HUES48 (cell line): ENCODE data around the gene ABCC12.

ENCODE experiments used
- H3K27ac ChIP-seq: one replicate; pipeline ENCODE4 v1.7.0; 2013; ENCODE audit warnings: low read depth, low read length, inconsistent platforms
- H3K27me3 ChIP-seq: 2 replicates; pipeline ENCODE4 v1.6.1; 2013; ENCODE audit warnings: mild to moderate bottlenecking, low read length; ENCODE audit not compliant: control insufficient read depth, insufficient read depth
- H3K36me3 ChIP-seq: 2 replicates; pipeline ENCODE4 v1.6.1; 2013; ENCODE audit warnings: low read length; ENCODE audit not compliant: control insufficient read depth, insufficient read depth
- H3K4me1 ChIP-seq: 2 replicates; pipeline ENCODE4 v1.6.1; 2013; ENCODE audit warnings: mild to moderate bottlenecking, low read length; ENCODE audit not compliant: control insufficient read depth, insufficient read depth
- H3K4me3 ChIP-seq: 2 replicates; pipeline ENCODE4 v1.5.1; 2013; ENCODE audit warnings: mild to moderate bottlenecking, low read depth, low read length
- H3K9ac ChIP-seq: 2 replicates; pipeline ENCODE4 v1.6.1; 2013; ENCODE audit warnings: mild to moderate bottlenecking, low read depth, low read length, moderate library complexity
- H3K9me3 ChIP-seq: 2 replicates; pipeline ENCODE4 v1.6.1; 2013; ENCODE audit warnings: low read length; ENCODE audit not compliant: control insufficient read depth, insufficient read depth

ABCC12 gene

DNA sequence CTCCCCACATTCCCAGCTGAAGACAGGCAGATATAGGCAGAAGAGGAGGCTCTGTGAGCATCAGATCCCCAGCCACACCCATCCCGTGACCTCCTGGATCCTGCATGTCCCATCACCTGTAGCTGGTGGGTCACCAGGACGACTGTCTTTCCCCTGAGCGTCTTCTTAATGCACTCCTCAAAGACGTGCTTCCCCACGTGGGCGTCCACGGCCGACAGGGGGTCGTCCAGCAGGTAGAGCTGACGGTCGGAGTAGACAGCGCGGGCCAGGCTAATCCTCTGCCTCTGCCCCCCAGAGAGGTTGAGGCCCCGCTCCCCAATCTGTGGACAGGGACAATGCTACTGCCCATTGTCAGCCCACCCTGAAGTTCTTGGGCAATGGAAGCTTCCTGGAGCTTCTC is 40.5 kb downstream of the ABCC12 start:
- Histone ChIP-seq H3K27me3 (no peaks in the 10 kb centered on the region), H3K4me3 (no peak overlapping the region), H3K4me1 (no peaks in the 10 kb centered on the region), H3K9ac (no peak overlapping the region), H3K9me3 (no peaks in the 10 kb centered on the region), H3K27ac (no peak overlapping the region), H3K36me3 (no peaks in the 10 kb centered on the region)

DNA sequence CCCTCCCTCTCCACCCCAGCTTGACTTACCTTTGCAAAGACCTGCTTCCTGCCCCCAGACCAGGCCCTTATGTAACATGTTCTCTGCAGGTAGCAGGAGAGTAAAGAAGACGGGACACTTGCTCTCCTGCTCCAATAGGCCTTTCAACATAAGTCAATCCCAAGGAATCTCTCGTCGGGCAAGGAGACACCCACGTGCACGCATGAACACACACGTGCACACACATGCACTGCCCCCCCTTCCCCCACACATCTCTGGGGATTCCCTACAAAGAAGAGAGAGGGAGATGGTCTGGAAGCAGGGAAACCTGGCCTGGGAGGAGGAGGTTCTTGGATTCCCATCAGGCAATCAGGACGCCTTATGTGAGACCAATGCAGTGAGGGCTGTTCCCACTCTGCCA is 41.4 kb downstream of the ABCC12 start:
- no peaks in the 10 kb centered on the region for H3K27me3 ChIP-seq
- no peak overlapping the region for H3K9ac ChIP-seq
- no peak overlapping the region for H3K27ac ChIP-seq
- no peak overlapping the region for H3K4me3 ChIP-seq
- no peaks in the 10 kb centered on the region for H3K4me1 ChIP-seq
- H3K9me3 ChIP-seq = no peaks in the 10 kb centered on the region
- H3K36me3 ChIP-seq = no peaks in the 10 kb centered on the region

DNA sequence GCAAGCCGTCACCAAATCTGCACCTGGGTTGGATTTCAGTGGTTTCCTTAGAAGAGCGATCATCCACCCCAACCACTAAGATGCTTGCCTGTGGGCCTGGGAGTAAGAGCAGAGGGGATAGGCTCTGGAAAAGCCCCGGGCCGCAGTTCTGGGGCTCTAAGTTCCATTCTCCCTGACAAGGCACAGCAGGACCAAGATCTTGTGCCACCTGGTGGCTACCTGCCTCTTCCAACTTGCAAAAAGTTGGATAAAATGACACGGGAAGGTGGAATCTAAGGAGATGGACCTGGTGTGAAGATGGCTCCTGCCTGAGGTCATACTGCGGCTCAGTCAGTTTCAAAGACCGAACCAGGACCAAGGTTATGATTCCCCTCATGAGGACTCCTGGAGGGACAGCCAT is 42.3 kb downstream of the ABCC12 start:
- H3K9ac ChIP-seq = no peak overlapping the region
- no peak overlapping the region for H3K27ac ChIP-seq
- H3K4me1 ChIP-seq = no peaks in the 10 kb centered on the region
- H3K27me3 ChIP-seq = no peaks in the 10 kb centered on the region
- no peaks in the 10 kb centered on the region for H3K36me3 ChIP-seq
- H3K4me3 ChIP-seq = no peak overlapping the region
- no peaks in the 10 kb centered on the region for H3K9me3 ChIP-seq

DNA sequence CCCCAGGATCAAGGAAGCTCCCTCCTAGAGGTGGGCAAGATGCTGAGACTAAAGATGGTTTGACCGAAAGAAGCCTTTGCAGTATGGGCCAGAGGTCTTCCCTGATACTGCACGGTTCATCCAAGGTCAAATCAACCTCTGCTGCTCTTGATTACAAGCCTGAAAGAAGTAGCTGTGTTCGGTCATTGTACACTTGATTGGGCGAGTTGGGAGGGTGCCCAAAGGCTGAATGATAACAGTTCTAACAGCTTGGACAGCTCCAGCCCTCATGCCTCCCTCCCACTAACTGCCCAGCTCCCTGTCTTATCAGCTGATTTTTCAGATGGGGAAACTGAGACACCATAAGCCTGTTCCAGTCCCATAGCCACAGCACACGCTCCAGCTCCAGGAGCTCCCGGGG is 42.8 kb downstream of the ABCC12 start:
- H3K36me3 ChIP-seq = no peaks in the 10 kb centered on the region
- H3K27ac ChIP-seq = no peak overlapping the region
- H3K27me3 ChIP-seq = no peaks in the 10 kb centered on the region
- H3K4me3 ChIP-seq = no peak overlapping the region
- H3K9me3 ChIP-seq = no peaks in the 10 kb centered on the region
- H3K9ac ChIP-seq = no peak overlapping the region
- no peaks in the 10 kb centered on the region for H3K4me1 ChIP-seq

DNA sequence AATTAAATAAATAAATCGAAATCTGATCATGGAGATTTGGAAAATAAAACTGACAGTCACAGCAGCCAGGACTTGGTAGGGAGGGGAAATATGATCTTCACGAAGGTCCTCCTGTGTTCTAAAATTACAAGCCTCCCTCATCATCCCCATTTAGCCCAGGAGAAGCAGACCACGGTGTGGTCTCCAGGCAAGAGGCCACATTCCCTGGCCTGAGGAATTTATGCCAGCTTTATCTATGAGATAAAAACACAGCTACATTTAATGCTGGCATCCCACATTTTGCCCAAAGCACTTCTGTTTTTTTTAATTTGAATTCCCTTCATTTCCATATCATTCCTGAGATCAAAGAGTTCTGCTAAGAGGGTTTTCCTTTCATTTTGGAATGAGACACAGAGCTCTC is 43.2 kb downstream of the ABCC12 start:
- no peaks in the 10 kb centered on the region for H3K27me3 ChIP-seq
- no peaks in the 10 kb centered on the region for H3K4me1 ChIP-seq
- no peaks in the 10 kb centered on the region for H3K36me3 ChIP-seq
- H3K4me3 ChIP-seq = no peak overlapping the region
- no peak overlapping the region for H3K27ac ChIP-seq
- H3K9me3 ChIP-seq = no peaks in the 10 kb centered on the region
- no peak overlapping the region for H3K9ac ChIP-seq

DNA sequence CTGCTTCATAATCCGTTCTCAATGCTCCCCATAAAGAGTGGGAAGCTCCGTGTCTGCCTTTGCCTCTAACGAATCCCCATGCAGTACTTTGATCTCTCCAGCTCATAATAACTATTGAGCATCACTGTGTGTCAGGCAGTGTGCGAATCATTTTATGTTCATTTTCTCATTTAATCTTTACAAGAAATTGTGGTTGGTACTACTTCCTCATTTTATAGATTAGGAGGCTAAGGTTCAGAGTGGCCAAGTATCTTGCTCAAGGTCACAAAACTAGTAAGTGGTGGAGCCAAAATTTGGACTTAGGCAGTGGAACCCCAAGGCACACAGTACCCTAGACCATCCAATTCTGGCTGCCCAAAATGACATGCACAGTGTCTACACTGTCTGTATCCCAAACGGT is 44.8 kb downstream of the ABCC12 start:
- Histone ChIP-seq H3K4me3 (no peak overlapping the region), H3K9ac (no peak overlapping the region), H3K27me3 (no peaks in the 10 kb centered on the region), H3K4me1 (no peaks in the 10 kb centered on the region), H3K9me3 (no peaks in the 10 kb centered on the region), H3K36me3 (no peaks in the 10 kb centered on the region), H3K27ac (no peak overlapping the region)

DNA sequence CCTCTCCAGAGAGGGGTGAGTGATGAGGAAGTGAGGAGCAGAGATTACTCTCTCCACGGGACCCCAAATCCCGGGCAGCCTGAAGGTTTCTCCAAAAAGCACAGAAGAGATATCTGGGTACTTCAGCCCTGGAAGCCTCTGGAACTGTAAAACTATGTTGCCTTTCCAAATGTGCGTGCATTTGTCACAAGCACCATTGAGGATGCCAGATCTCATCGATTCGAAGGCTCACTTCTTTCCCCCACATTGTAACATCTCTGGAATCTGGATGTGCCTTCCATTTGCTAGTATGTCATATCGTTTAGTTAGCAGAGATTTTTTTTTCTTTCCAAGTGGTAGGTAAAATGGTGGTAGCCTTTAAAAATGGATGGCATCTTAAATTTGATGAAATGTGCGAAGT is 45.8 kb downstream of the ABCC12 start:
- H3K36me3 ChIP-seq = no peaks in the 10 kb centered on the region
- H3K4me3 ChIP-seq = no peak overlapping the region
- H3K27me3 ChIP-seq = no peaks in the 10 kb centered on the region

DNA sequence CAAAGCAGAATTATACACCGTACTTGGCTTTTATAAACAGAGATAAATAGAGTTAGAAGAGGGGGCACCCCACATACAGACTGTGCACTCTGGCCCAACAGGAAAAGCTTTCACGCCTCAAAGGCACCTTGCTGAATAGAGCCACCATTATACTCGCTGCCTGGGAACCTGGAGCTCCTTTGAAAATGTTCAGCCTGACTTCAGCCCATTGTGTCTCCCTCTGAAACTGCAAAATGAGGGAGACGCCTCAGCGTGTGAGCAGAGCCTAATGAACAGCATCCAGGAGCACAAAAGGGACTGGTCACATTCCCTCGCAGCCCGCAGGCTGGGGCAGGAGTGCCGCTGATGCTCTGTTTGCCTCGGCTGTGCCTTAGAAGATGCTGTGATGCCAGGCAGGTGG is 46.3 kb downstream of the ABCC12 start:
- H3K9me3 ChIP-seq = no peaks in the 10 kb centered on the region
- no peak overlapping the region for H3K27ac ChIP-seq
- no peak overlapping the region for H3K9ac ChIP-seq
- H3K27me3 ChIP-seq = no peaks in the 10 kb centered on the region
- H3K36me3 ChIP-seq = no peaks in the 10 kb centered on the region
- no peak overlapping the region for H3K4me3 ChIP-seq
- no peaks in the 10 kb centered on the region for H3K4me1 ChIP-seq

More for the DNA sequence above, 45.8 kb downstream of the ABCC12 start:
- no peaks in the 10 kb centered on the region for H3K9me3 ChIP-seq
- no peak overlapping the region for H3K9ac ChIP-seq
- H3K4me1 ChIP-seq = no peaks in the 10 kb centered on the region
- no peak overlapping the region for H3K27ac ChIP-seq

DNA sequence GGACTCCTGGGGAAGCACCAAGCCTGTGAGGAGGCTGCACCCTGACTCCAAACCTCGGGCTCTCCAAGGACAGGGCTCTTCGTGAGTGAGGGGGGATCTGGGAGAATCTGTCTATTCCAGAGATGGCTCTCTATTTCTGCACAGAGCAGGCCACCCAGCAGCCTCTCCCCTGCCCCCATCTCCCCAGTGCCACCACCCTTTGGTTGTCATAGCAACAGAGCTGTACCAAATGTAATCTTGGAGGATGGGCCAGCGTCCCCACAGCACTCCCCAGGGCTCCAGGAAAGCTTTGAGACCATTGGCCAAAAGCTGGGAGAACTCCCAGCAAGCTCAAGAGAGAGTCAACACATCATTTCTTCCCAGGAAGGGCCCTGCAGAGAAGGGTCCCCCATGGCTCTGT is 49.3 kb downstream of the ABCC12 start:
- Histone ChIP-seq H3K27ac (no peak overlapping the region), H3K36me3 (no peaks in the 10 kb centered on the region), H3K4me3 (no peak overlapping the region), H3K9me3 (no peaks in the 10 kb centered on the region), H3K27me3 (no peaks in the 10 kb centered on the region), H3K9ac (no peak overlapping the region), H3K4me1 (no peaks in the 10 kb centered on the region; the same call in 1 of the 2 replicates)
